DOHH2 (cell line): ENCODE data around the gene JMJD8.

Source experiments
- EZH2phosphoT487 ChIP-seq: fragments of 200-600 bp; sonication (generic); IDR thresholded peaks from 2 replicates; pipeline ENCODE4 v1.6.1; 2017; ENCODE audit warnings: borderline replicate concordance, mild to moderate bottlenecking, antibody characterized with exemption, low read length, moderate library complexity, mixed read lengths
- TF ChIP-seq, protein P1 (sequence below): fragments of 200-600 bp; sonication (generic); IDR thresholded peaks from one replicate; pipeline ENCODE4 v1.5.1; 2014; ENCODE audit warnings: antibody characterized with exemption, mild to moderate bottlenecking, low read depth, low read length; ENCODE audit not compliant: poor library complexity, severe bottlenecking

DNA sequence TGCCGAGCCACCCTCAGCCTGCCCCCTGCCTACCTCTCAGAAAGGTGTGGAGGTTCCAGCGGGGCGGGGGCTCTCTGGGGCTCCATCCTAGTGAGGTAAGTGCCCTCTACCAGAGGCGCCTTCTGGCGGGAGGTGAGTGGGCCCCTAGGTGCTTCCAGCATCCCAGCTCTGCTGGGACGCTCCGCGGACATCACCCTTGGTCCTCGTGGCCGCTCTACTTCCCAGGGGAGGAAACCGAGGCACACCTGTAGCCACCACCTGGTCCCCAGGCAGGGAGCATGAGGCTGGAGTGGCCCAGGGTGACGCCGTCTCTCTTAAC is 41.1 kb downstream of the JMJD8 start:
- TF ChIP-seq, protein P1, sequence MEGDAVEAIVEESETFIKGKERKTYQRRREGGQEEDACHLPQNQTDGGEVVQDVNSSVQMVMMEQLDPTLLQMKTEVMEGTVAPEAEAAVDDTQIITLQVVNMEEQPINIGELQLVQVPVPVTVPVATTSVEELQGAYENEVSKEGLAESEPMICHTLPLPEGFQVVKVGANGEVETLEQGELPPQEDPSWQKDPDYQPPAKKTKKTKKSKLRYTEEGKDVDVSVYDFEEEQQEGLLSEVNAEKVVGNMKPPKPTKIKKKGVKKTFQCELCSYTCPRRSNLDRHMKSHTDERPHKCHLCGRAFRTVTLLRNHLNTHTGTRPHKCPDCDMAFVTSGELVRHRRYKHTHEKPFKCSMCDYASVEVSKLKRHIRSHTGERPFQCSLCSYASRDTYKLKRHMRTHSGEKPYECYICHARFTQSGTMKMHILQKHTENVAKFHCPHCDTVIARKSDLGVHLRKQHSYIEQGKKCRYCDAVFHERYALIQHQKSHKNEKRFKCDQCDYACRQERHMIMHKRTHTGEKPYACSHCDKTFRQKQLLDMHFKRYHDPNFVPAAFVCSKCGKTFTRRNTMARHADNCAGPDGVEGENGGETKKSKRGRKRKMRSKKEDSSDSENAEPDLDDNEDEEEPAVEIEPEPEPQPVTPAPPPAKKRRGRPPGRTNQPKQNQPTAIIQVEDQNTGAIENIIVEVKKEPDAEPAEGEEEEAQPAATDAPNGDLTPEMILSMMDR = no peak
- TF ChIP-seq EZH2phosphoT487 = no peak
